RCC 7860 (cell line): Measurements from ENCODE around the gene DCAF6.

Experiments
- DNase-seq: peaks from one replicate; pipeline ENCODE4 v3.0.0-alpha.2; 2015; ENCODE audit warnings: low spot score
- FAIRE-seq: peaks from 2 replicates; lab custom pipeline; 2012; peaks lifted over from hg19 to GRCh38; lab: Jason Lieb, UNC

The DCAF6 gene

DNA sequence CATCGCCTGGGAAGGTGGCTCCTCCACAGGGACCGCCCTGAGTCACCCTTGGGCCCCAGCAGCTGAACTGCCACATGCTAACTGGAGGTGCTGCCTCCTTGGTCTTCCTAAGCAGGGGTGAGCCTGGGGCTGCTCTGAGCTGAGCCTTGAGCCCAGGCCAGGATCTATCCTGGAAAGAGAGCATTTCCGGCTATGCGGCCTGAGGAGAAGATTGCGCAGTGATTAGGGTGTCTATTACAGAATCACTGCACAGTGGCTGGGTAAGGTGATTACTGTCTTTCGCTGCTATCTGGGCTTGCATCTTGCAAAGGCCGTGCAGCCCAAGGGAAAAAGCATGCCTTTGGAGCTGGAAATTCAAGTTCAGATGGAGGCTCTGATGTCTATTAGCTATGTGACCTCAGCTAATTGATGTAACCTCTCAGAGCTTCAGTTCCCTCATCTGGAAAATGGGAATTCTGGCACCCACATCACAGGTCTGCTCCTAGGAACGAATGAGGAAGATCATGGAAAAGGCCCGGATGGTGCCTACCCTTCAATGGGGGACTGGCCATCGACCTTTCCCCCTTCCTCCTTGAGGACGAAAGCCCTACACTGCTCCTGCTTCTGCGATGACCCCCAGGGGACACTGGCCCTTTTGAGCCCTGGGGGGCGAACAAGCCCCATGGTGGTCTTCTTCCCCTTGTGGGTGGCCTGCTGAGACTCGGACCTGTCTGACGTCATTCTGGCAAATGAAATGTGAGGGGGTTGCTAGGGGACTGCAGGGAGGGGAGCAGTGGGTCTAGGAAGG is 162.2 kb downstream of the DCAF6 start:
- DNase-seq (no peak), FAIRE-seq (no peak)

- DNase-seq (no peak), FAIRE-seq (no peak)
Observed at GRCh38 chr1:168099337-168099801, 162.9 kb downstream of the DCAF6 start.

DNA sequence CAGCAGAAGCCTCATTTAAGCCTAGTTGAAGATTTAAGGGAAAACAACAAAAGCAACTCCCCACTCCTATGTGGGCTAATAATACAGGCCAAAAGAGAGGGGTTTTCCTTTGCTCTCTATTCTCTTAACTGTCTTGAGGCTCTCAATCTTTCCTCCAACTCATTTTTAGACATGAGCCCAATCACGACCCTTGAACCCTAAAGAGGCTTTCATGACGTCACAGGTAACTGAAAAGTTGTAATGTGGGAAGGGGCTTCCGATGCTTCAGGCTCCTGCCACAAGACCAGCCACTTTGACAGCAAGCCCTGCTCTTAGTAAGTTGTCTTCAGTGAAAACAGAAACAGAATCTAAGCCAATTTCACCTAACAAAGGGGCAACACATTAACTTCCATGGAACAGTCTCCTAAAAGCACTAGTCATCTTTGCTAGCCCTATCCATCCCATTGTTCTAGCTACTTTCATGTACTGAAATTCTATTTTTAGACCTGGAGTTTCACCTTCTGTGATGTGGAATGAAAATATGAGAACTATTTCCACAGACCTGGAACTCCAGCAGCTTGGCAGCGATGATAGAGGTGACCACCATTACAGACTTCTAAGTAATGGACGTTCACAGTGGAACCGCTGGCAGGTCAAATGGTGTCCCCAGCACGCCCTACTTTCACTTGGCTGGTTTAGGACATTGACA is 164.0 kb downstream of the DCAF6 start:
- DNase-seq, result no peak

DNA sequence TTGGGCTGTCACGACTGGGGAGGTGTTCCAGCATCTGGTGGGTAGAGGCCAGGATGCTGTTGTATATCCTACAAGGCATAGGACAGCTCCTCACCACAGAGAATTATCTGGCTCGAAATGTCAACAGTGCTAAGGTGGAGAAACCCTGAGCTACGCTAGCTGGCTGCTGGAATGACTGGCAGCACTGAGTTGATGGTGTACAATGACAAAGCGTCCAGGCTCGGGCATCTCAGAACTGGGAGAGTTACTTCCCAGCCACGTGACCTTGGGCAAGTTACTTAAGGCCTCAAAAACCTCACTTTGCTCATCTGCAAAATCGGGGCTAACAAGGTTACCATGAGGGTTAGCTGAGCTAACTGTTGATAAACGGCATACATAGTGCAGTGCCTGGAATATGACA is 164.9 kb downstream of the DCAF6 start:
- DNase-seq (no peak), FAIRE-seq (no peak)

More for the DNA sequence above, 164.0 kb downstream of the DCAF6 start:
- FAIRE-seq, result no peak

- no peak for FAIRE-seq
- DNase-seq, result no peak
Observed at GRCh38 chr1:168102487-168102886, 166.0 kb downstream of the DCAF6 start.

GRCh38 chr1:168104535-168104934 is 168.1 kb downstream of the DCAF6 start:
- no peak for FAIRE-seq
- DNase-seq, result no peak

DNA sequence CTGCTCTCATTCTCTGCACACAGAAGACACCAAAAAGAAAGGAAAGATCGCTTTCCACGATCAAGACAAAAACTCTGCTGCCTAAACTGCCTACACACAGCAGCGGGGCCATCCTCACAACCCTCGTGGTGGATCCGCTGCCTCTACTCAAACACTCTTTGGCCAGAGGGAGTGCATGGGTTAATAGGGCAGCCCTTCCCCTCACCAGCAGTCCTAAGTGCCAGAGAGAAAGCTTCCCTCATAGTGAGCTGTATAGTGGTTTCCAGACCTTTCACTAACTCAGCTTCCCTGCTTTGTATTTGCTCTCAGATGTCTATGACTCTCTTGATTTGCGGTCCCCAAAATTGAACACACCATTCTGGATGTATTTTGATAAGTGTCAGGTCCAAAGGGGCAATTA is 169.4 kb downstream of the DCAF6 start:
- FAIRE-seq, result no peak

GRCh38 chr1:168106274-168106673 is 169.8 kb downstream of the DCAF6 start:
- FAIRE-seq (no peak), DNase-seq (no peak)

More for the DNA sequence above, 169.4 kb downstream of the DCAF6 start:
- DNase-seq, result no peak

GRCh38 chr1:168110896-168111545 is 174.5 kb downstream of the DCAF6 start:
- FAIRE-seq (no peak), DNase-seq (no peak)

DNA sequence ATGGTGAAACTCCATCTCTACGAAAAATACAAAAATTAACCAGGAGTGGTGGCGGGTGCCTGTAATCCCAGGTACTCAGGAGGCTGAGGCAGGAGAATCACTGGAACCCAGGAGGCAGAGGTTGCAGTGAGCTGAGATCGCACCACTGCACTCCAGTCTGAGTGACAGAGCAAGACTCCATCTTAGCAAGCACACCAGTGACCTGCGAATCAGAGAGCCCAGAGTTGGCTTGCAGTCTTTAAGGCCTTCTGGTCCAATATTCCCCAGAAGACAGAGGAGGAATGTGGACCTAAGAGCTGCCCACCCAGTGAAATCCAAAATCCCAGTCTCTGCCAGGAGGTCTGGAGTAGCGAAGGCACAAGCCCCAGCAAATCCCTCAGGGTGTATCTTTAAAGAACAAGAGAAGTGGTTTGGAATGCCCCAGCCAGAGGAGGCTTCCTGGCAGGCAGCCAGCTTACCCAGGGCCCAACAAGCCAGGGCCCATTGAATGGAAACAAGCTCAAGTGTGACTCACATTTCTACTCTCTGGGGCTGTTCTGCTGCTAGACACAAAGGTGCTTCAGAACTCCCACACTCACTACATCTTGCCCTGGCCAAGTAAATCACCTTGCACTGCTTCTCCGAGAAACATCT is 176.3 kb downstream of the DCAF6 start:
- peak; percentile 83 for DNase-seq
- FAIRE-seq, result peak; percentile 78

GRCh38 chr1:168114845-168115244 is 178.4 kb downstream of the DCAF6 start:
- DNase-seq (no peak), FAIRE-seq (no peak)

- no peak for DNase-seq
- no peak for FAIRE-seq
Observed at GRCh38 chr1:168116327-168116799, 179.9 kb downstream of the DCAF6 start.

DNA sequence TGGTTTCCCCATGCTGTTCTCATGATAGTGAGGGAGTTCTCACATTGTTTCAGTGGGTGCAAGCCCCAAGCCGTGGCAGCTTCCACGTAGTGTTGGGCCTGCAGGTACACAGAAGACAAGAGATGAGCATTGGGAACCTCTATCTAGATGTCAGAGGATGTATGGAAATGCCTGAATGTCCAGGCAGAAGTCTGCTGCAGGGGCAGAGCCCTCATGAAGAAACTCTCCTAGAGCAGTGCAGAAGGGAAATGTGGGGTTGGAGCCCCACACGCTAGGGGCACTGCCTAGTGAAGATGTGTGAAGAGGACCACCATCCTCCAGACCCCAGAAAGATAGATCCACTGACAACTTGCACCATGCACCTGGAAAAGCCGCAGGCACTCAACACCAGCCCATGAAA is 183.3 kb downstream of the DCAF6 start:
- DNase-seq (no peak), FAIRE-seq (no peak)

GRCh38 chr1:168121401-168122011 is 185.0 kb downstream of the DCAF6 start:
- no peak for FAIRE-seq

DNA sequence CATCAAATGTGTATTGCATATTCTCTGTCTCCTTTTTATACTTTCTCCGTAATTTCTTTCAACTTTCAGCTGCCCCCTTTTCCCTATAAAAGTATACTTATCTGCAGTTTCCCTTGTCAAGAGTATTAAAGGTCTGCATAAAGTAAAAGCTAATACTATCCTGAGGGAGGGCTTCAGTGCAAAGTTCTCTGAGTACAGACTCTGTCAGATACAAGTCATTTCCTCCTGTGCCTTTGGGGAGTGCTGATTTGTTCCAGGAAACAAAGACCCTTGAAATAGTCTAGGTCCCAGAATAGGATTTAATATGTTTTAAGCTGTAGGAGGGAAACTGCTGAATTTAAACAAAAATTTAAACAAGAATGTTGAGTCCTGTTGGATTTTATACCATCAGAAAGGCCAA is 188.6 kb downstream of the DCAF6 start:
- no peak for FAIRE-seq
- DNase-seq, result no peak

More at GRCh38 chr1:168121401-168122011, 185.0 kb downstream of the DCAF6 start:
- DNase-seq, result no peak
